Stimulated activated CD4-positive, alpha-beta T cell treated with anti-CD3 and anti-CD28 coated beads, Interleukin-2, amount 100 ng/mL, for 24 hours (primary cell): Measurements from ENCODE around the gene CDK19.
"Not testable (repeated sequence)": the region's sequence is repeated elsewhere in the genome, so short reads cannot be mapped to it uniquely, and the experiment has no call there.

Source experiments
- DNase-seq, 2 donors: peaks; one replicate each; pipeline ENCODE4 v3.0.0-alpha.2; 2020

Gene CDK19

DNA sequence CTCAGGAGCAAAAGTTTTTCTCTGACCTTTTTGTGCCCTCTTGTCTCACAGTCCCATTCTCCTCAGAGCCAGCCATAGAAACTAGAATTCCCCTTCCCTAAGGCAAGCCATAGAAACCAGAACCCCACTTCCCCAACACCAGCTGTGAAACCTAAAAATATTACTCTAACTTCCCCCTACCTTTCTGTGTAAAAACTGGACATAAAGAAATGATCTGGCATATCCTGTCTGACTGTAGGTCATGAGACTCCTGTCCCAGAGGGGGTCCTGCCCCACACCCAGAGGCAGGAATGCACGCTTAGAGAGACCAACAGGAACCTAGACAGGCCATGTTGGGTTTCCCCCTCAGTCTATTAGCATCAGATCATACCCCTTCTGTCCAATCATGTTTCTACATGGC lies 198.2 kb downstream of the CDK19 start:
- no peak for DNase-seq

DNA sequence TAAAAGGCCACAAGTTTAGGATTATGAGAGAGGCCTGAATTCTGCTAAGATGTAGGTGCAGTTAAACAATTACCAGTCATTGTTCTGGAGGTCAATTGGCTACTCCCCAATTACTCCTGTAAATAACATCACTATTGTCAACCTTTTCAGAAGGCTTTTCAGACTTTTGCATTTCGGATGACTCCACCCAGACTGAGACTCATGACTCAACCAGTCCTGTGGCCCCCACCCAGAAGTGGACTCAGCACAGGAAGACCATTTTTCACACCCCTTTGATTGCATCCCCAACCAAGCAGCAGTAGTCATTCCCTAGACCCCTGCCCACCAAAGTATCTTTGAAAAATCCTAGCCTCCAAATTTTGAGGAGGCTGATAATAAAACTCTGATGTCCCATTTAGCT lies 199.5 kb downstream of the CDK19 start:
- no peak for DNase-seq

DNA sequence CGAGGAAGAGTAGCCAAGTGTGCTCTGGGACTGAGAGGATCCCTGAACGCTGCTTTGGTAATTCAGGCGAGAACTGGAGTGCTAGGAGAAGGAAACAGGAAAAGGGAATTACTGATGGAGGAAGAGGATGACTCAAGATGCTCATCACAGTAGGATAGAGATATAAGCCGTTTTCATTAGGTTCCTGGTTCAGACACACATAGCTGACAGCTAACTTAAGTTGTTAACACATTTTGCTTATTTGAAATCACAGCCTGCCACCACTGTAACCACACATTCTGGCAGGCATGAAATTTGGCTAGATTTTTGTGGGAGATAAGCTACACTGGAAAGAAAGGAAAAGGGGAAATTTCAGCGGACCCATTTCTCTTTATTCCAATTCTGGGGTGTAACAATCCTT lies 200.7 kb downstream of the CDK19 start:
- no peak for DNase-seq

DNA sequence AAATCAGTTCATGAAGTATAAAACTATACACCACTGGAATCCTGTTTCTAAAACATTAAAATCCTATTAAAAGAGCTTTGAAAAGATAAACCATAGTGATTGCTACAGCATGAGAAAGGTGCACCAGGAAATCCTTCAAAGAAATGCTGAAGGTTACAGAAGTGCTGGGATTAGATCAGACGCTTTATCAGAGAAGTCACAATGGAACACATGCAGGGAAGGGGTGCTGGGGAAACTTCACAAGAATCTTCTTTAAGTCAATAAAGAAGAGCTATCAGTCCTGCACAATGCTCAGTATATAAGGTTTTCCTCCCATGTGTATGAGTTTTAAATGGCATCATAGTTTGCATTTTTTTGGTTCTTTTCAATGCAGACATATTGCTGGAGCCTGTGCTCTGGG lies 201.2 kb downstream of the CDK19 start:
- no peak for DNase-seq

DNA sequence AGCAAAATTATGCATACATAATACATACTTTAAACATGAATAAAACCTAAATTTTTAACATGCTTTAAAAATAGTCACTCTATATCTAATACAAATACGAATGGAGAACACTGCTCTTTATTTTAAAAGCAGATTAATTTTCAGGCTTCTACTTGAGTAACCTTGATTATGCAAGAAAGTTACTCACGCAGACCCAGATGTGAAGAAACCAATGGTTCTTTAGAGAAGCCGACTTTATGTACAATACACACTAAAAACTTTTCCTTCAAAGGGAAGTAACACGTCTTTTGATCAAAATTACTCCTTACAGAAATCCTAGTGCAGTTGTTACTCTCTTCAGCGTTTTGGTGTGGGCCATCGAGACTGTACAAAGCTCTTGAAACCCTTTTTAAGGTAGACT lies 201.9 kb downstream of the CDK19 start:
- DNase-seq = no peak

DNA sequence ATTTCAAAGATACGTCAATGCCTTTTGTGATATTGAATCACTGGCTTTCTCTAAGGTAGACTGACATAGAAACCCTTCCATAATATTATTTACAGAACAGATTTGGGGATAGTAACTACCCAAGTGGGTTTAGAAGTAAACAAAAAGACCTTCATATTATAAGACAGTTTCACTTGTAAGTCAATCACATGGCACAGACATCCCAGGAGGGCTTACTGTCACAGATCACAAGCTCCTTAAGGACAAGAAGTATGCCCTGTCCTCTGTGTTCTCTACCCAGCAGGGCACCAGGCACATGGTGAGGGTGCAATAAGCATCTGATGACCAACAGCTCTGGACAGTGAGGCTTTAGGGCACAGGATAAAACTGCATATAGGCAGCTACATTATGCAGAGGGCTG lies 203.0 kb downstream of the CDK19 start:
- DNase-seq = no peak

DNA sequence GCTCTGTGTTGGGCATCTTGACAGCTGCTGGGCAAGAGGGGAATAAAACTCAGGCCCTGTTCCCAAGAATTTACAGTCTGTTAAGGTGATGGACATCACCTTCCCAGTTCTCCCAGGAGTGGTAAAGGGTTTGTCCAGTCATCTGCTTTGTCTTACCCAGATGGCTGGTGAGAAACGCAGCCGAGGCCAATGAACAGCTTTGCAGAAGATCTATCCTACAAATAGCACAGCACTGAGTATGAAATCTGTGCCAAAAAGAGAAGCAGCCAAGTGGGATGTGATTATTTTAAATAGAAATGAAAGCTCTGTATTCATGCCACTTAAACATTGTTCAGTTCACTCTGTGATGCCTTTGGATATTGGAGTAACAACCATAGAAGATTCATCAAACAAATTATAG lies 206.2 kb downstream of the CDK19 start:
- no peak for DNase-seq

DNA sequence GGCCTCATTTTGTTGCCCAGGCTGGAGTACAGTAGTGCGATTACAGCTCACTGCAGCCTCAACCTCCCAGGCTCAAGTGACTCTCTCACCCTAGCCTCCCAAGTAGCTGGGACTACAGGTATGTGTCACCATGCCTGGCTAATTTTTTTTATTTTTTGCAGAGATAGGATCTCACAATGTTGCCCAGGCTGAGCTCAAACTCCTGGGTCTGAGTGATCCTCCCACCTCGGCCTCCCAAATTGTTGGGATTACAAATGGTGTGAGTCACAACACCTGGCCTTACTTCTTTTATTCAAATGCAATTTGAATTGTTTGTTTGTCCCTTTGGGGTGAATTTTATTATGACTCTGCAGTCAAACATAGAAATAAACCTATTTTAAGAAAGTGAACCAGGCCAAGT lies 207.1 kb downstream of the CDK19 start:
- no peak for DNase-seq

DNA sequence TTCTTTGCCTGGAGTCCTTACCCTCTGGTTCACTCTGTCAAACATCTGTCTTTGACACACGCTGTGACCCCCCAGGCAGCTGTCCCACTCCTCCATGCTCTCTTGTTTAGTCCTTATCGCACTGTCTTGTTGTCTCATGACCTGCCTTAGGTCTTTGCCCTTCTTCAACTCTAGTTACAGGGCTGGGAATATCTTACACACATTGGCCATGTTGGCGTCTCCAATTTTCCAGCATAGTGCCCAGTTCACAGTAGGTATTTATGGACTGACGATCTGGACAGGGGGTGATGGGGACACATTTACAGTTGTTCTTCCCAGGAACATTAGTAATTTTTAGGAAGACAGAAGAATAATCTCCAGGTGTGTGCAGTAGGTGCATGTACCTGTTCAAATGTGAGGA lies 209.1 kb downstream of the CDK19 start:
- DNase-seq = no peak

DNA sequence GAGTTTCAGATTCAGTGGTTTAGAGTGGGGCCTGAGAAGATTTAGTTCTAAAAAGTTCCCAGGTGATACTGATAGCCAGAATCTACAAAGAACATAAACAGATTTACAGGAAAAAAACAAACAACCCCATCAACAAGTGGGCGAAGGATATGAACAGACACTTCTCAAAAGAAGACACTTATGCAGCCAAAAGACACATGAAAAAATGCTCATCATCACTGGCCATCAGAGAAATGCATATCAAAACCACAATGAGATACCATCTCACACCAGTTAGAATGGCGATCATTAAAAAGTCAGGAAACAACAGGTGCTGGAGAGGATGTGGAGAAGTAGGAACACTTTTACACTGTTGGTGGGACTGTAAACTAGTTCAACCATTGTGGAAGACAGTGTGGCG lies 214.6 kb downstream of the CDK19 start:
- DNase-seq = not testable (repeated sequence)

DNA sequence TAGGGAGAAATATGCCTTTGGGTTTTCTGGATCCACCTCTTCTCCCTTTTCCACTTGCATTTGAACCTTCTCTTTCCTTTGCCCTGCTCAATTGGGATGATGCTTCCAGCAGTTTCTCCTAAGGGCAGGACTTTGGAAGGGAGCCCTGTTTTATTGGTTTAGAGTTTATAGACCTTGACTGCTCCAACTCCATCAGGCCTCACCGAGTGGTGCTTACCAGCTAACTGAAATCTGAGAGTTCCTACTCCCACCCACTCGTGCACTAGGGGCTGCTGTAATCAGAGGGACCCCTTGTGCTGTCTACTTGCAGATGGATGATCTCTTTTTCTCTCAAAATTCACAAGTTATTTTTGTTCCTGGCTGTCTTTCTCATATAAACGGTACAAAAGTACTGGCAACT lies 217.5 kb downstream of the CDK19 start:
- DNase-seq = no peak

DNA sequence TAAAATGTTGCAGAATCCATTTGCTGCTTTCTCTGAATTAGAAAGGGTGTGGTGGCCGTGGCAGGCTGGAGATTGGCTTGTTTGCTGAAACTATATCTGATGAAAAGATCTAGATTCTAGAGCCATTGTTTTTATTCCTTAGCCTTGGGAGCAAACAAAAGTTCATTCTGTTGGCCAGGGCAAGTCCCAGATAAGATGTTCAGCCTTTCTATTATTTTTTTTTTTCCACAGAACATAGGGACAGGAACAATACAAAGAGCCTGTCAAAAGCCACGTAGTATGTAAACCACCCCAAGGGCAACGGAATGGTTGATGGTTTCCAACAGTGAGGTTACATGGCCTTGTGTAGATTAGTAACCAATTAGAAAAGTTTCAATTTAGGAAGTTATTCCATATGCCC lies 218.9 kb downstream of the CDK19 start:
- no peak for DNase-seq

DNA sequence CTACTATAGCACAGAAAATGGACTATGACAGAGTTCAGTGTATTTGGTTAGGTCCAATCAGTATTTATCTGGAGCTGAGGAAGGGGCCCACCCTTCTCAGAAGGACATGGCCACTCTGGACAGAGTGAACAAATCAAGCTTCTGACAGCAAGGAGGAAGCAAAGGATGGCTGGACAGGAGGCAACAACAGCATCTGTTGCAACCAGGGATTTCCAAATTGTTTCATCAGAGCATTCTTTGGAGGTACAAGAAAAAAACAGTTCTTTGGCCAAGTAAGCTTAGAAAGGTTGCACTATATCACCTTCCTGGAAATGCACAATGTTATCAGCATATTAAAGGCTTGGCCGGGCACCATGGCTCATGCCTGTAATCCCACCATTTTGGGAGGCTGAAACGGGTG lies 220.2 kb downstream of the CDK19 start:
- DNase-seq = no peak

DNA sequence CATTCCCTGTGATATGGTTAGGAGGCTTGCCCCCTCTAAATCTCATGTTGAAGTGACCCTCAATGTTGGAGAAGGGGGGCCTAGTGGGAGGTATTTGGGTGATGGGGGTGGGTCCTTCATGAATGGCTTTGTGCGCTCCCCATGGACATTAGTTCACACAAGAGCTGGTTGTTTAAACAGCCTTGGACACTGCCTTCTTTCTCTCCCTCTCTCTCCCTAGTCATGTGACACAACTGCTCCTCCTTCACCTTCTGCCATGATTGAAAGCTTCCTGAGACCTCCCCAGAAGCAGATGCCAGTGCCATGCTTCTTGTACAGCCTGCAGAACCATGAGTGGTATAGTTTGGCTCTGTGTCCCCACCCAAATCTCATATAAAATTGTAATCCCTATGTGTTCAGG lies 221.6 kb downstream of the CDK19 start:
- DNase-seq = no peak

DNA sequence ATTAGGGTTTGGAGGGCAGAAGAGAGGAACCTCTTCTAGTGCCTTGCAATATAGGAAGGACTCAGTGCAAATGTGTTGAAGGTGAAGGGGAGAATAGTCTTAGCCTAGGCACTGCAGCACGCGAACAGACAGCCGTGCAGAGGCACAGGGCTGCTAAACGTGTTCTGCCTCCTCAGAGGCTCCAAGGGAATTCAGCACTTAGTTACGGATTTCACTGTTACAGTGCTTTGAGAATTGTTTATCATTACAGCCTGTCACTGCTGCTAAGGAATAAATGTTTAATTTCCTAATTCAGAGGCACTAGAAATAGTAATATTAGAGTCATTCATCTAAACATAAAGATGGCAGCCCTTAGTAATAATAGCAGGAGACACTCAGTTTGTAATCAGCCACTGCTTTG lies 222.5 kb downstream of the CDK19 start:
- DNase-seq = no peak

DNA sequence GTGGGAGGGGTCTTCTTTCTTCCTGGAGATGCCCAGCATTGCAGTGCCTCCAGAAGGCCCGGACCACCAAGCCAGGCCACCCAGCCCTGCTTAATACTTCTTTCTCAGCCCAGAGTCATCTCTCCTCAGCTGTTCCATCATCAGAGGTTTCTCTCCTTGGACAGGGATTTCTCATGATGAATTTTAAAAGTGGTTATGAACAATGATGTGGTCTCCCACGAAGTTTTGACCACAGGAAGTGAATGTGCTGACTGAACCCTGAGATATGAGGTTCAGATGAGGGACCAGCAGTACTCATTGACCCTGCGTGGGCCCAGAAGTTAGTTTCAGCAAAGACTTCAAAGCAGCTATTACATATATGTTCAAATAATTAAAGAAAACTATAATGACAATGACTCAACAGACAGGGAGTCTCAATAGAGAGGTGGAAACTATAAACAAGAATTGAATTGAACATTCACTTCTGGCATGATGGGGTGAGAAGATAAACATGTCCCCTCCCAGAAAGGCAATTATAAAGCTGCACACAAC lies 224.4 kb downstream of the CDK19 start:
- DNase-seq = peak; percentile 19 to 29

DNA sequence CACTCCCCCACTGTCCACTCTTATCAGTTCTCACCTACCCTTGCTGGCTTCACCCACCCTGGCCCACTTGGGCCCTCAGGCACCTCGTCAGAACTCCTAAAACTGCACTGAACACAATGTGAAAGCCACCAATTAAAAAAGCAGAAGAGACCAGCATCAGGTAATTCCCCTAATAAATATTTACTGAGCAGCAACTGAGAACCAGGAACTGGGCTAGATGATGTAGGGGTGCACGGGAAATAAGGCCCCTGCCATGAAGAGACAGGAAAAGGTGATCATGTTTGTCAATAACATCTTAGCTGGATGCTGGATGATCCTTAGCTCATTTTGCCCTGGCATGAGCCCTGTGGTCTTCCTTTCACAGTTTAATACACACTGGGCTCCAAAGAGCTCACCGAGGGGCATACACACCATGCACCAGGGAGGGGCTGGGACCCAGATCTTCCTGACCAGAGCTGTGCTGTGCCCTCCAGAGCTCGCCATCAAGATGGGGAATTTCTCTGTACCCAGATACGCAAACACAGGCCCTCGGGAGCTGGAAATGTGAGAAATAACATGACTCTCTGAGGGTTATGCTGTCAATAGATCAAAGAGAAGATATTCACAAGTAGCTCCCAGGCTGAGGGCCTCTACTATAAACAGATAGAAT lies 225.3 kb downstream of the CDK19 start:
- no peak for DNase-seq

DNA sequence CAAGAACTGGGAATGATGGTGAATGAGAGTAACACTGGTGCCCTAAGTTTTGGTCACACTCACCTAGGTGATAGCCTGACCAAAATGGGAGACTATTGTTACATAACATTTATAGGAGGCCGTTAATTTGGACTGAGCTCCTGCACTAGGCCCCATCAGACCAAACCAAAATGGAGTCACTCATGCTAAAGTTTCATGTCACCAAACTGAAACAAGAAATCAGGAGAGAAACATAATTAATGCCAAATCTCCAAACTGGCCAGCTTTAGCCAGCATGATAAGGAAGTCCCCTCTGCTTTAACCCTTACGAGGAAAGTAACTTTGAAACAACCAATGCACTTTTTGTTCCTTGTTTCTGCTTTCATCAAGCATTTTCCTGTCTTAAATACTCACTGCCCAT lies 227.9 kb downstream of the CDK19 start:
- no peak for DNase-seq

DNA sequence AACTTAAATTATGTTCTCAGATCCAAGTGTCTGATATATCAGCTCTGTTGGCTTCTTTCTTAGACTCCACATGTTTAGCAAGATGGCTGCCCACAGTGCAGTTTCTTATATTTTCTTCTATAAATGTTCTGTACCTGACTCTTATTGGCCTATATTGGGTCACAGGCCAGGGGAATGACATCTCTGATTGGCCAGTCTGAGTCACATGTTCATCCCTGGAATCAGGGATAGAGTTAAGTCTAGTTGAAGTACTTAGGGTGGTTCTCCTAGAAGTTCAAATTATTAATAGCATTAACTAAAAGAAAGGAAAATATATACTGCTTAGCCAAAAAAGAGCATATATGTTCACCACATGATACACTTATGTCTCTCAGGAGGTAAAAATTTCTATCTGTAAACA lies 233.6 kb downstream of the CDK19 start:
- DNase-seq = no peak

DNA sequence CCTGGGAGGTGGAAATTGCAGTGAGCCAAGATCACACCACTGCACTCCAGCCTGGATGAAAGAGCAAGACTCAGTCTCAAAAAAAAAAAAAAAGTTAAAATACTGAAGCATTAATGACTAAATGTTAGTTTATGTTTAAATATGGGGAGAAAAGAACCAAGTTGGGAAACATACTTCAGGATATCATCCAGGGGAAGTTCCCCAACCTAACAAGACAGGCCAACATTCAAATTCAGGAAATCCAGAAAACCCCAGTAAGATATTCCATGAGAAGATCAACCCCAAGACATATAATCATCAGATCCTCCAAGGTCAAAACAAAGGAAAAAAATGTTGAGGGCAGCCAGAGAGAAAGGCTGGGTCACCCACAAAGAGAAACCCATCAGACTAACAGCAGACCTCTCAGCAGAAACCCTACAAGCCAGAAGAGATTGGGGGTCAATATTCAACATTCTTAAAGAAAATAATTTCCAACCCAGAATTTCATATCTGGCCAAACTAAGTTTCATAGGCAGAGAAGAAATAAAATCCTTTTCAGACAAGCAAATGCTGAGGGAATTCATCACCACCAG lies 237.6 kb downstream of the CDK19 start:
- not testable (repeated sequence) for DNase-seq

DNA sequence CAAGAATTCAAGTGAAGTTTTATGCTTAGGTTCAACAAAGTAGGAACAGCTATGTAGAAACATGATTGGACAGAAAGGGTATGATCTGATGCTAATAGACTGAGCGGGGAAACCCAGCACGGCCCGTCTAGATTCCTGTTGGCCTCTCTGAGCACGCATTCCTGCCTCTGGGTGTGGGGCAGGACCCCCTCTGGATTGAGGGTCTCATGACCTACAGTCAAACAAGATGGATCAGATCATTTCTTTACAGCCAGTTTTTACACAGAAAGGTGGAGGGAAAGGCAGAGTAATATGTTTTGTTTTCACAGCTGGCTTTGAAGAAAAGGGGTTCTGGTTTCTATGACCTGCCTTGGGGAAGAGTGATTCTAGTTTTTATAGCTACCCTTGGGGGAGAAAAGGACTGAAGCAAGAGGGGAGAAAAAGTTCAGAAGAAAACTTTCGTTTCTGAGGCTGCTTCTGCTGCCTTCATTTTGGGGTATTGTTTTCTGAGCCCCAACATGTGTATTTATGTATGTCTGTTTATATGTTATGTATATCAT lies 239.3 kb downstream of the CDK19 start:
- no peak for DNase-seq

DNA sequence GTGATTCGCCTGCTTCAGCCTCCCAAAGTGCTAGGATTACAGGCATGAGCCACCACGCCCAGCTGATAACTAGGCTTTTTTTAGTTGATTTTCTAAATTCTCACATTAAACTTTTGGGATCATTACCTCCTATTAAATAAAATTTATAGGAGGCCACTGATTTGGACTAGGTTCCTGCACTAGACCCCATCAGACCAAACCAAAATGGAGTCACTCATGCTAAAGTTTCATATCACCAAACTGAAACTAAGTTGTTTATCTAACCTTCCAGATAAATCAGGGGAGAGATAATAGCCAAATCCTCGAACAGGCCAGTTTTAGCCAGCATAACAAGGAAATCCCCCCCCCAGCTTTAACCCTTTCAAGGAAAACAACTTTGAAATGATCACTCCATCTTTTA lies 240.5 kb downstream of the CDK19 start:
- DNase-seq = no peak

DNA sequence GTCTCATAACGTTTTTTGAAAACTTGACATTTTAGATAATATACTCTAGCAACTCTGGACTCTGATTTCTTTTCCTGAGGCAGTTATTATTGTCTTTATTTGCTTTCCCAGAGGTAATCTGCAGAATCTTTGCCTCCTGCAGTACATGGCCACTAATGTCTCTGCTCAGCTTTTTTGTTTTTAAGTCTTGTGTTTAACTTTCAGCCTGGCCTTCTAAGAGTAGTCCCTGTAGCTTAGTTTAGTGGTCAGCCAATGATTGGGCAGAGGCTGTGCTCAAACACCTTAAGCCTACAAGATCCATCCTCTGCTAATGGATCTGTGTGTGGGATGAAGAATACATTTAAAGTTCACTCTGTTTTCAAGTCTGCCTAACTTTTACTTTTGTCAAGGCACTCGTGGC lies 241.7 kb downstream of the CDK19 start:
- no peak for DNase-seq

DNA sequence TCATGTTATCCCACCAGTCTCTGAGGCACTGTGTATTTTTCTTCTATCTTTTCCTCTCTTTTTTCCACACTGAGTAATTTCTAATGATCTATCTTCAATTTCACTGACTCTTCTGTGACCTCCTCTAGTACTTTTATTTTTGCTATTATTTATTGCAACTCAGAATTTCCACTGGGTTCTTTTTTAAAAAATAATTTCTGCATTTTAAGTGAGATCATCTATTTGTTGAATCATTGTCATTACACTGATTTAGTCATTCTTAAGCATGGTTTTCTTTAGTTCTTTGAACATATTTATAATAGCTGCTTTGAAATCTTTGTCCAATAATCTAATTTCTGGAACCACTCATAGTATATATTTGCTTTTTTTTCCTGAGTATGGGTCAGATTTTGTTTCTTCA lies 242.1 kb downstream of the CDK19 start:
- DNase-seq = no peak
